Keratinocyte (primary cell): ENCODE measurements around the gene ARMH1. TPM values are rescaled to one million over a fixed set of nuclear protein-coding genes. Genes with fewer than 3 reads are reported as not detected.

ENCODE experiments used
- DNase-seq: peaks from one replicate; pipeline ENCODE4 v3.0.0-alpha.2; 2011; ENCODE audit warnings: low read depth, missing footprints, low spot score
- FAIRE-seq: peaks from 2 replicates; lab custom pipeline; 2011; peaks lifted over from hg19 to GRCh38; lab: Jason Lieb, UNC
- H2AFZ ChIP-seq: 2 replicates; pipeline ENCODE4 v1.6.0; 2012; ENCODE audit warnings: low read length, control low read depth, inconsistent platforms; ENCODE audit not compliant: control insufficient read depth
- H3K27ac ChIP-seq: 2 replicates; pipeline ENCODE4 v1.5.1; 2011; ENCODE audit warnings: low read length; ENCODE audit not compliant: control insufficient read depth, insufficient read depth
- H3K27me3 ChIP-seq: 3 replicates; pipeline ENCODE4 v1.6.0; 2011; ENCODE audit warnings: low read length; ENCODE audit not compliant: control insufficient read depth, insufficient read depth; ENCODE audit errors: extremely low read depth
- H3K36me3 ChIP-seq, 2 experiments: 2 replicates in 1 of 2; 3 replicates in 1 of 2; pipeline ENCODE4 v1.5.1; 2011; ENCODE audit warnings: low read length in 2 of 2, mild to moderate bottlenecking in 1 of 2; ENCODE audit not compliant: control insufficient read depth in 2 of 2, insufficient read depth in 2 of 2; ENCODE audit errors: extremely low read depth in 1 of 2
- H3K4me1 ChIP-seq: 3 replicates; pipeline ENCODE4 v1.5.1; 2011; ENCODE audit warnings: low read length; ENCODE audit not compliant: control insufficient read depth, insufficient read depth; ENCODE audit errors: extremely low read depth
- H3K4me2 ChIP-seq: 3 replicates; pipeline ENCODE4 v1.6.0; 2011; ENCODE audit warnings: low read depth, low read length; ENCODE audit not compliant: control insufficient read depth, insufficient read depth; ENCODE audit errors: extremely low read depth
- H3K4me3 ChIP-seq, 3 experiments: fragments of 200-600 bp in 1 of 3; sonication (generic) in 1 of 3; 2 replicates in 2 of 3; 3 replicates in 1 of 3; pipeline ENCODE4 v1.5.1; 2011 to 2016; ENCODE audit warnings: low read length in 3 of 3, mild to moderate bottlenecking in 3 of 3, control low read depth in 2 of 3, inconsistent platforms in 1 of 3, low read depth in 1 of 3, mixed read lengths in 1 of 3, mixed run types in 1 of 3, moderate library complexity in 1 of 3; ENCODE audit not compliant: control insufficient read depth in 2 of 3, insufficient read depth in 2 of 3; ENCODE audit errors: extremely low read depth in 1 of 3
- H3K79me2 ChIP-seq: 2 replicates; pipeline ENCODE4 v1.6.0; 2012; ENCODE audit warnings: low read length; ENCODE audit not compliant: control insufficient read depth, insufficient read depth
- H3K9ac ChIP-seq: 3 replicates; pipeline ENCODE4 v1.6.0; 2011; ENCODE audit warnings: low read length; ENCODE audit not compliant: control insufficient read depth, insufficient read depth; ENCODE audit errors: extremely low read depth
- H3K9me1 ChIP-seq: 3 replicates; pipeline ENCODE4 v1.6.0; 2011; ENCODE audit warnings: low read length; ENCODE audit not compliant: control insufficient read depth, insufficient read depth; ENCODE audit errors: extremely low read depth
- H3K9me3 ChIP-seq: 2 replicates; pipeline ENCODE4 v1.5.1; 2012; ENCODE audit warnings: low read depth, low read length; ENCODE audit not compliant: control insufficient read depth
- H4K20me1 ChIP-seq: 3 replicates; pipeline ENCODE4 v1.6.0; 2011; ENCODE audit warnings: low read length; ENCODE audit not compliant: control insufficient read depth, insufficient read depth; ENCODE audit errors: extremely low read depth
- CTCF ChIP-seq, 3 experiments: IDR thresholded peaks in 1 of 3; conservative IDR thresholded peaks in 1 of 3; optimal IDR thresholded peaks in 1 of 3; 2 replicates in 2 of 3; 3 replicates in 1 of 3; pipeline versions ENCODE3 to v1.5.1; 2011; ENCODE audit warnings: low read length in 3 of 3, mild to moderate bottlenecking in 3 of 3, moderate library complexity in 2 of 3, control low read depth in 1 of 3, inconsistent platforms in 1 of 3; ENCODE audit not compliant: insufficient read depth in 2 of 3; ENCODE audit errors: extremely low read depth in 1 of 3
- EZH2 ChIP-seq: IDR thresholded peaks from one replicate; pipeline ENCODE4 v1.6.1; 2012; ENCODE audit warnings: inconsistent platforms, mild to moderate bottlenecking, low read length, moderate library complexity
- dilution Hi-C: fragments of 300-500 bp; cut with MboI; formaldehyde crosslinking; loops from one replicate; pipeline ENCODE4 v1.7.0; 2020; ENCODE audit warnings: low sequenced_read_pairs; ENCODE audit not compliant: extremely low pct_ligation_motif_present
- polyA plus RNA-seq, 5 experiments: library from polyadenylated mRNA; depleted of rRNA in 3 of 5; stranded (reverse) in 3 of 5; stranded (forward) in 1 of 5; unstranded in 1 of 5; fragments of >200 nt; gene quantifications; 1 replicate in 1 of 5; 2 replicates in 3 of 5; 3 replicates in 1 of 5; pipeline versions ENCODE4 v1.2.1 to v1.2.3, GENCODE V29; 2011 to 2012; ENCODE audit warnings: missing spikeins in 2 of 5, low read depth in 1 of 5, low replicate concordance in 1 of 5

Gene ARMH1
- polyA plus RNA-seq, 1 donor (not counting 4 experiments of a cell fraction or from before 2014, with no cell fraction given) = 0.22 TPM

GRCh38 chr1:44700573-44700972, 26.1 kb downstream of the ARMH1 start:
- no peaks in the 10 kb centered on the region for H3K36me3 ChIP-seq
- no peak overlapping the region for H3K27ac ChIP-seq
- H3K4me3 ChIP-seq = no peak overlapping the region
- H3K4me1 ChIP-seq = no peaks in the 10 kb centered on the region
- dilution Hi-C loops = no loop called here
- H3K9ac ChIP-seq = no peak overlapping the region
- H3K27me3 ChIP-seq = peaks cover 7% of the 10 kb centered on the region
- no peaks in the 10 kb centered on the region for H3K79me2 ChIP-seq
- H3K9me1 ChIP-seq = no peaks in the 10 kb centered on the region
- H4K20me1 ChIP-seq = no peaks in the 10 kb centered on the region
- TF ChIP-seq CTCF (optimal IDR thresholded peaks at IDR 0.05 in 1 of 3, IDR thresholded peaks at IDR 0.05 in 1 of 3, conservative IDR thresholded peaks at IDR 0.05 in 1 of 3; ENCODE audit: extremely low read depth in 1 of 3, insufficient read depth in 2 of 3, low read length in 3 of 3) = no peak
- TF ChIP-seq EZH2 = no peak
- no peak overlapping the region for H2AFZ ChIP-seq
- DNase-seq = no peak
- FAIRE-seq = no peak
- no peaks in the 10 kb centered on the region for H3K9me3 ChIP-seq
- no peak overlapping the region for H3K4me2 ChIP-seq

GRCh38 chr1:44701141-44701573, 26.6 kb downstream of the ARMH1 start:
- no peak for DNase-seq
- Histone ChIP-seq H4K20me1 (no peaks in the 10 kb centered on the region), H3K27me3 (peaks cover 7% of the 10 kb centered on the region), H3K4me2 (no peak overlapping the region), H3K36me3 (no peaks in the 10 kb centered on the region), H3K4me1 (no peaks in the 10 kb centered on the region), H2AFZ (no peak overlapping the region), H3K79me2 (no peaks in the 10 kb centered on the region), H3K9me3 (no peaks in the 10 kb centered on the region), H3K9me1 (no peaks in the 10 kb centered on the region), H3K4me3 (no peak overlapping the region), H3K27ac (no peak overlapping the region), H3K9ac (no peak overlapping the region)
- no peak for FAIRE-seq
- TF ChIP-seq CTCF (optimal IDR thresholded peaks at IDR 0.05 in 1 of 3, IDR thresholded peaks at IDR 0.05 in 1 of 3, conservative IDR thresholded peaks at IDR 0.05 in 1 of 3; ENCODE audit: extremely low read depth in 1 of 3, insufficient read depth in 2 of 3, low read length in 3 of 3) (no peak), EZH2 (no peak)
- dilution Hi-C loops = no loop called here
